ENCODE results near the gene ADGRD1. TPM values are rescaled to one million over a fixed set of nuclear protein-coding genes. Genes with fewer than 3 reads are reported as not detected.

ADGRD1 gene
- polyA plus RNA-seq, 1 of the 3 experiments (the other 2 are of a cell fraction) = not detected

DNA sequence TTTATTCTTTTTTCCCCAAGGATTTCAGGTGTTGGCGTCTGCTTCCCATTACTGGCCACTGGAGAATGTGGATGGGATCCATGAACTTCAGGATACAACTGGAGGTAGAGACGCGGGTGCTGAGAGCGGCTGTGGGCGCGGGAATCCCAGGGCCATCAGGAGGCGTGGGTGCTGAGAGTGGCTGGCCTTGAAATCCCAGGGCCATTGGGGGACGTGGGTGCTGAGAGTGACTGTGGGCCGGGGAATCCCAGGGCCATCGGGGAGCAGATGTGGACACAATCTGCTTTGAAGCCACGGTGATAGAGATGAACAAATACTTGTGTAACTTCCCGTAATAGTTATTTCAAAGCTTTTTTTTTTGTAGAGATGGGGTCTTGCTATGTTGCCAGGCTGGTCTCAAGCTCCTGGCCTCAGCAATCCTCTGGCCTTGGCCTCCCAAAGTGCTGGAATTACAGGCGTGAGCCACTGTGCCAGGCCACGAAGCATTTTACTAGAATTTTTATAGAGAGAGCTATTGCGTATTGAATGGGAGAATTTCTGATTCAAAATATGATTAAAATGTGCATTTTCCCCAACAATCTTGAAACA is 12.8 kb downstream of the ADGRD1 start:
- Histone ChIP-seq H3K4me3 (ENCODE audit: low read depth in 2 of 2, low read length in 1 of 2) (no peak overlapping the region), H3K27ac (ENCODE audit: low read depth in 2 of 2, low read length in 1 of 2) (no peak overlapping the region), H3K4me1 (ENCODE audit: control insufficient read depth in 1 of 2, insufficient read depth in 2 of 2, low read depth in 1 of 2, low read length in 1 of 2) (peaks cover 0 to 10% of the 10 kb centered on the region in 2 experiments; a peak in 2 of 4 replicates), H3K4me2 (no peak overlapping the region), H3K27me3 (ENCODE audit: insufficient read depth) (no peaks in the 10 kb centered on the region), H3K9me3 (no peaks in the 10 kb centered on the region), H3K79me2 (ENCODE audit: insufficient read depth) (no peaks in the 10 kb centered on the region), H3K9me2 (no peaks in the 10 kb centered on the region), H3F3A (replicated peaks; ENCODE audit: insufficient read depth) (no peaks in the 10 kb centered on the region), H3K9ac (no peak overlapping the region), H4K20me1 (ENCODE audit: insufficient read depth) (no peaks in the 10 kb centered on the region), H3K36me3 (replicated peaks in 1 of 2; ENCODE audit: control insufficient read depth in 1 of 2, insufficient read depth in 2 of 2, low read length in 1 of 2) (no peaks in the 10 kb centered on the region), H2AFZ (ENCODE audit: low read depth) (no peak overlapping the region)
- CTCF ChIA-PET = no interaction called here
- POLR2A ChIA-PET = no interaction called here
- WGBS (ENCODE audit: low lambda C conversion rate) = 61% methylated on average over 15 of the region's 15 CpGs
- no peak for DNase-seq
- TF ChIP-seq MEF2A (IDR thresholded peaks at IDR 0.05; ENCODE audit: borderline replicate concordance, low read depth) = no peak
- TF ChIP-seq, protein P1, sequence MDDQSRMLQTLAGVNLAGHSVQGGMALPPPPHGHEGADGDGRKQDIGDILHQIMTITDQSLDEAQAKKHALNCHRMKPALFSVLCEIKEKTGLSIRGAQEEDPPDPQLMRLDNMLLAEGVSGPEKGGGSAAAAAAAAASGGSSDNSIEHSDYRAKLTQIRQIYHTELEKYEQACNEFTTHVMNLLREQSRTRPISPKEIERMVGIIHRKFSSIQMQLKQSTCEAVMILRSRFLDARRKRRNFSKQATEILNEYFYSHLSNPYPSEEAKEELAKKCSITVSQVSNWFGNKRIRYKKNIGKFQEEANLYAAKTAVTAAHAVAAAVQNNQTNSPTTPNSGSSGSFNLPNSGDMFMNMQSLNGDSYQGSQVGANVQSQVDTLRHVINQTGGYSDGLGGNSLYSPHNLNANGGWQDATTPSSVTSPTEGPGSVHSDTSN (IDR thresholded peaks at IDR 0.05) = no peak
- TF ChIP-seq TCF12 (IDR thresholded peaks at IDR 0.05) = no peak
- no peak for TF ChIP-seq SMC3 (IDR thresholded peaks at IDR 0.05; ENCODE audit: low read depth, low read length)

DNA sequence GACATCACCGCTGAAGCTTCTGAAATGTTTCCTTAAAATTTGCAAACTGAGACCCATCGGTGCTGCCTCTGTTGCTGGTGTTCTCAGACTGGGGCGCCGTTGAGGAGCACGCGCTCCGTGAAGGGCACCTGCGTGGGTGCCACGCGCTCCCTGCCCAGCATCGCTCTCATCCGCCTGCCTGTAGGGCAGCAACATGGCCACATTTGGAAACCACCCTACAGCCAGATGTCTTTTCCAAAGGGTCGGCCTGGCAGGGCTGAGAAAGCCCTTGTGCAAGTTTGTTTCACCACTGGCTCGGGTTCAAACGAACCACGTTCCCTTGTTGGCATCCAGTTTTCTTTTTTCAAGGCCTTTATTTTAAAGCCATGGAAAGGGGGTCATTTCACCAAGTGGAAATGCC is 13.9 kb downstream of the ADGRD1 start:
- no peaks in the 10 kb centered on the region for H3K9me3 ChIP-seq
- no peak overlapping the region for H3K27ac ChIP-seq (ENCODE audit: low read depth in 2 of 2, low read length in 1 of 2)
- CTCF ChIA-PET = interaction anchor here (0.7 kb wide), 1 partner anchor 632 kb away, joined by 3 read pairs; no protein-coding TSS in a partner anchor
- H3F3A ChIP-seq (replicated peaks; ENCODE audit: insufficient read depth) = no peaks in the 10 kb centered on the region
- WGBS (ENCODE audit: low lambda C conversion rate) = 53% methylated on average over 16 of the region's 16 CpGs
- H3K27me3 ChIP-seq (ENCODE audit: insufficient read depth) = no peaks in the 10 kb centered on the region
- no peak overlapping the region for H2AFZ ChIP-seq (ENCODE audit: low read depth)
- no peak overlapping the region for H3K4me2 ChIP-seq
- H4K20me1 ChIP-seq (ENCODE audit: insufficient read depth) = no peaks in the 10 kb centered on the region
- TF ChIP-seq, protein P1 (IDR thresholded peaks at IDR 0.05) = no peak
- TF ChIP-seq, protein P2, sequence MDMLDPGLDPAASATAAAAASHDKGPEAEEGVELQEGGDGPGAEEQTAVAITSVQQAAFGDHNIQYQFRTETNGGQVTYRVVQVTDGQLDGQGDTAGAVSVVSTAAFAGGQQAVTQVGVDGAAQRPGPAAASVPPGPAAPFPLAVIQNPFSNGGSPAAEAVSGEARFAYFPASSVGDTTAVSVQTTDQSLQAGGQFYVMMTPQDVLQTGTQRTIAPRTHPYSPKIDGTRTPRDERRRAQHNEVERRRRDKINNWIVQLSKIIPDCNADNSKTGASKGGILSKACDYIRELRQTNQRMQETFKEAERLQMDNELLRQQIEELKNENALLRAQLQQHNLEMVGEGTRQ (IDR thresholded peaks at IDR 0.05; ENCODE audit: borderline replicate concordance, low read depth, low read length) = no peak
- TF ChIP-seq RXRA (IDR thresholded peaks at IDR 0.05; ENCODE audit: borderline replicate concordance, low read depth) = no peak
- no peak for TF ChIP-seq SMC3 (IDR thresholded peaks at IDR 0.05; ENCODE audit: low read depth, low read length)
- no peak for TF ChIP-seq JUND (IDR thresholded peaks at IDR 0.05)
- TF ChIP-seq RCOR1 (IDR thresholded peaks at IDR 0.05; ENCODE audit: low read length) = no peak
- no peak for TF ChIP-seq TCF12 (IDR thresholded peaks at IDR 0.05)
- no peak for TF ChIP-seq YY1 (IDR thresholded peaks at IDR 0.05; ENCODE audit: low read depth)
- no peak for TF ChIP-seq TAF1 (IDR thresholded peaks at IDR 0.05; ENCODE audit: borderline replicate concordance, low read depth, low read length)
- TF ChIP-seq, protein P3, sequence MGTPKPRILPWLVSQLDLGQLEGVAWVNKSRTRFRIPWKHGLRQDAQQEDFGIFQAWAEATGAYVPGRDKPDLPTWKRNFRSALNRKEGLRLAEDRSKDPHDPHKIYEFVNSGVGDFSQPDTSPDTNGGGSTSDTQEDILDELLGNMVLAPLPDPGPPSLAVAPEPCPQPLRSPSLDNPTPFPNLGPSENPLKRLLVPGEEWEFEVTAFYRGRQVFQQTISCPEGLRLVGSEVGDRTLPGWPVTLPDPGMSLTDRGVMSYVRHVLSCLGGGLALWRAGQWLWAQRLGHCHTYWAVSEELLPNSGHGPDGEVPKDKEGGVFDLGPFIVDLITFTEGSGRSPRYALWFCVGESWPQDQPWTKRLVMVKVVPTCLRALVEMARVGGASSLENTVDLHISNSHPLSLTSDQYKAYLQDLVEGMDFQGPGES (IDR thresholded peaks at IDR 0.05; ENCODE audit: low read depth, low read length) = no peak
- no peak for TF ChIP-seq RAD21 (IDR thresholded peaks at IDR 0.05; ENCODE audit: low read length)
- no peak for TF ChIP-seq POLR2AphosphoS5 (IDR thresholded peaks at IDR 0.05; ENCODE audit: low read depth, low read length)
- TF ChIP-seq TEAD4 (IDR thresholded peaks at IDR 0.05; ENCODE audit: borderline replicate concordance, insufficient read depth) = no peak
- DNase-seq = no peak
- H3K36me3 ChIP-seq (replicated peaks in 1 of 2; ENCODE audit: control insufficient read depth in 1 of 2, insufficient read depth in 2 of 2, low read length in 1 of 2) = no peaks in the 10 kb centered on the region
- peaks cover 0 to 7% of the 10 kb centered on the region in 2 experiments; a peak in 1 of 4 replicates for H3K4me1 ChIP-seq (ENCODE audit: control insufficient read depth in 1 of 2, insufficient read depth in 2 of 2, low read depth in 1 of 2, low read length in 1 of 2)
- POLR2A ChIA-PET = no interaction called here
- H3K4me3 ChIP-seq (ENCODE audit: low read depth in 2 of 2, low read length in 1 of 2) = no peak overlapping the region
- no peaks in the 10 kb centered on the region for H3K79me2 ChIP-seq (ENCODE audit: insufficient read depth)
- no peaks in the 10 kb centered on the region for H3K9me2 ChIP-seq
- no peak overlapping the region for H3K9ac ChIP-seq

Measured in SK-N-SH (cell line).